Osteocyte (in vitro differentiated cells): ENCODE measurements around the gene UTP4. TPM values are rescaled to one million over a fixed set of nuclear protein-coding genes. Genes with fewer than 3 reads are reported as not detected.
"Not testable (repeated sequence)": the region's sequence is repeated elsewhere in the genome, so short reads cannot be mapped to it uniquely, and the experiment has no call there.

Experiments used
- DNase-seq: peaks from one replicate; pipeline ENCODE4 v3.0.0; 2021; ENCODE audit warnings: mixed read lengths; ENCODE audit not compliant: unreplicated experiment; ENCODE audit errors: extremely low spot score
- H3K27ac Mint-ChIP-seq: one replicate; pipeline ENCODE4 v1.8.0; 2021; ENCODE audit warnings: mild to moderate bottlenecking, mixed read lengths; ENCODE audit not compliant: unreplicated experiment
- H3K27me3 Mint-ChIP-seq: one replicate; pipeline ENCODE4 v1.8.0; 2021; ENCODE audit warnings: mixed read lengths; ENCODE audit not compliant: unreplicated experiment
- H3K36me3 Mint-ChIP-seq: one replicate; pipeline ENCODE4 v1.8.0; 2021; ENCODE audit warnings: mixed read lengths; ENCODE audit not compliant: unreplicated experiment
- H3K4me1 Mint-ChIP-seq: one replicate; pipeline ENCODE4 v1.8.0; 2021; ENCODE audit warnings: mixed read lengths; ENCODE audit not compliant: unreplicated experiment
- H3K4me3 Mint-ChIP-seq: one replicate; pipeline ENCODE4 v1.8.0; 2021; ENCODE audit warnings: mild to moderate bottlenecking, moderate library complexity, mixed read lengths; ENCODE audit not compliant: unreplicated experiment
- H3K9me3 Mint-ChIP-seq: one replicate; pipeline ENCODE4 v1.8.0; 2021; ENCODE audit warnings: mixed read lengths; ENCODE audit not compliant: unreplicated experiment
- total RNA-seq: library from RNA; stranded (reverse); gene quantifications from 2 replicates; pipeline ENCODE4 v1.2.1, GENCODE V29; 2021
- TF ChIP-seq, protein P1 (sequence below): fragments of 200-600 bp; sonication (generic); IDR thresholded peaks from 2 replicates; pipeline ENCODE4 v1.5.0; 2021; ENCODE audit warnings: antibody characterized with exemption, mild to moderate bottlenecking, moderate library complexity

UTP4 gene
- total RNA-seq, 1 donor from 2014 or later: 41.8 TPM

DNA sequence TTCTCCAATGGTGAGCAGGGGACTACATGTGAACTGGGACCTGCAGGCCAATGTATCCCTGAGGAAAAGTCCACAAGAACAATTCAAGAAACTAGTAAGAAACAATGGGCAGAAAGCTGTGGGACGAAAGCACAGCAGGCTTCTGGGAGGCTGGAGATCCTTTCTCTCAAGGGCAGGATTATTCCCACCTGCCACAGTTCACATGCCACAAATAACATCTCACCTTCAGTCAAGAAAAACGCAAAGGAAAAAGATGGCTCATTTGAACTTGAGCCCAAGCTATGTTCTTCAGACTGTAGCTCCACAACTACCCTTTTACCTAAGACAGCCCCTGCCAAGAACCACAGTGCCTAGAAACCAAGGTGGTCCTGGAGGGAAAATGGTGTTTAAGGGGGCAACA lies 14.0 kb upstream of the UTP4 start:
- Mint-ChIP-seq H3K4me3 (no peak overlapping the region), H3K9me3 (no peaks in the 10 kb centered on the region), H3K36me3 (peaks cover 31% of the 10 kb centered on the region), H3K27ac (no peak overlapping the region), H3K27me3 (no peaks in the 10 kb centered on the region), H3K4me1 (no peaks in the 10 kb centered on the region)
- TF ChIP-seq, protein P1, sequence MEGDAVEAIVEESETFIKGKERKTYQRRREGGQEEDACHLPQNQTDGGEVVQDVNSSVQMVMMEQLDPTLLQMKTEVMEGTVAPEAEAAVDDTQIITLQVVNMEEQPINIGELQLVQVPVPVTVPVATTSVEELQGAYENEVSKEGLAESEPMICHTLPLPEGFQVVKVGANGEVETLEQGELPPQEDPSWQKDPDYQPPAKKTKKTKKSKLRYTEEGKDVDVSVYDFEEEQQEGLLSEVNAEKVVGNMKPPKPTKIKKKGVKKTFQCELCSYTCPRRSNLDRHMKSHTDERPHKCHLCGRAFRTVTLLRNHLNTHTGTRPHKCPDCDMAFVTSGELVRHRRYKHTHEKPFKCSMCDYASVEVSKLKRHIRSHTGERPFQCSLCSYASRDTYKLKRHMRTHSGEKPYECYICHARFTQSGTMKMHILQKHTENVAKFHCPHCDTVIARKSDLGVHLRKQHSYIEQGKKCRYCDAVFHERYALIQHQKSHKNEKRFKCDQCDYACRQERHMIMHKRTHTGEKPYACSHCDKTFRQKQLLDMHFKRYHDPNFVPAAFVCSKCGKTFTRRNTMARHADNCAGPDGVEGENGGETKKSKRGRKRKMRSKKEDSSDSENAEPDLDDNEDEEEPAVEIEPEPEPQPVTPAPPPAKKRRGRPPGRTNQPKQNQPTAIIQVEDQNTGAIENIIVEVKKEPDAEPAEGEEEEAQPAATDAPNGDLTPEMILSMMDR: no peak
- no peak for DNase-seq

DNA sequence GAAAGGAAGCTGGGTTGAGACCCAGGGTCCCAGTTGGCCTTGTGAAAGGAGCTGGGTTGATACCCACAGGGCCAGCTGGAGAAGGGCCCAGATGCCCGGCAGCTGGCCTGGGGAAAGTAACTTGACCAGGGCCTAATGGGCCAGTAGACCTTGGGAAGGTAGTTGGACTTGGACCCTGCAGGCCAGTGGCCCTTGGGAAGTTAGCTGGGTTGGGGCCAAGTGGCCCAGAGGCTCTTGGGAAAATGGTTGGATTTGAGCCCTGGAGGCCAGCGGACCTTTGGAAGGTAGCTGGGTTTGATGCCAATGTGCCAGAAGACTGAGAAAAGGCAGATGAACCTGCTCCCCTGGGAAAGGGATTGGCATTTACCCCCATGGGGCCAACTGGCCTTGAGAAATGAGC lies 13.5 kb upstream of the UTP4 start:
- H3K9me3 Mint-ChIP-seq: no peaks in the 10 kb centered on the region

DNA sequence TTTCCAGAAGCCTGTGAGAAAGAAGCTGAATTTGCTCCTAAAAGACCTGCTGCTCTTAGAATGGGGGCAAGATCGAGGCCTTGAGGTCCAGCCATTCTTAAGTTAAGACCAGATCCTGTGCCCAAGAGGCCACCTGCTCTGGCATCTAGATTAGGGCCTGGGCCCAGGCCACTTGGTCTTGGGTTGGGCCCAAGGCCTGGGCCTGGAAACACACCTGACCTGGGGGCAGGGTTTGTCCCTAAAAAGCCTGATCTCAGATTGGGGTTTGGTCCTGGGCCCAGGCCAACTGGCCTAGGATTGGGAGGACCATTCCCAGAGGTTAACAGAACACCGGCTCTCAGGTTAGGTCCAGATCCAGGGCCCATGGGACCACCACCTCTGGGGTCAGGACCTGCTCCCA lies 12.9 kb upstream of the UTP4 start:
- H3K4me1 Mint-ChIP-seq: no peaks in the 10 kb centered on the region
- peaks cover 31% of the 10 kb centered on the region for H3K36me3 Mint-ChIP-seq

More for the DNA sequence above, 13.5 kb upstream of the UTP4 start:
- Mint-ChIP-seq H3K27me3 (no peaks in the 10 kb centered on the region), H3K27ac (no peak overlapping the region), H3K4me3 (no peak overlapping the region), H3K36me3 (peaks cover 31% of the 10 kb centered on the region), H3K4me1 (no peaks in the 10 kb centered on the region)
- no peak for DNase-seq
- TF ChIP-seq, protein P1: no peak

DNA sequence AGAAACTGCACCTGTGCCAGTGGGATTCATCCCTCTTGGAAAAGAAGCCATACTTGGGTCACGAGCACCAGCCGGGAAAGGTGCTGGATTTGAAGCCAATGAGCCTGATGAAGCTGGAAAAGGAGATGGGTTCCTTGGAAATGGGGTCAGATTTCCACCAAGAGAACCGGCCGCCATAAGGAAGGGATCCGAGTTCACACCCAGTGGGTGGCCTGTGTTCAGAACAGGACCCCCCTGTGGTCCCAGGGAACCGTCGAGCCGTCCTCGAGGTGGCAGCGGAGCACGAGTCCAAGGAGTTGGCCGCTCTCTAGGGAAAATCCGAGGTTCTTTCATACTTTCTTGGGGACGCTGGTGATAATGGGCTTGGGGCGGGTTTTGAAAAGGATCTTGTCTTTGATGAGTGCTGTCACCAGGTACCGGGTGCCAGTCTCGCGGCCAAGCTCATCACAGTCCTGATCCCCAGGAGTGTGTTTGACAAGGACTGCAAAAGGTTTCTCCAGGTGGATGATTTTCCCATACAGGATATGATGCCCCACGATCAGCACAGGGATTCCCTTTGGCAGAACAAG lies 12.3 kb upstream of the UTP4 start:
- Mint-ChIP-seq H3K27me3 (no peaks in the 10 kb centered on the region), H3K4me3 (no peak overlapping the region), H3K27ac (no peak overlapping the region), H3K36me3 (peaks cover 26% of the 10 kb centered on the region), H3K4me1 (no peaks in the 10 kb centered on the region), H3K9me3 (no peaks in the 10 kb centered on the region)
- DNase-seq: no peak
- TF ChIP-seq, protein P1: no peak

More for the DNA sequence above, 12.9 kb upstream of the UTP4 start:
- DNase-seq: no peak
- TF ChIP-seq, protein P1: no peak
- no peak overlapping the region for H3K4me3 Mint-ChIP-seq
- no peaks in the 10 kb centered on the region for H3K9me3 Mint-ChIP-seq
- no peaks in the 10 kb centered on the region for H3K27me3 Mint-ChIP-seq
- H3K27ac Mint-ChIP-seq: no peak overlapping the region

DNA sequence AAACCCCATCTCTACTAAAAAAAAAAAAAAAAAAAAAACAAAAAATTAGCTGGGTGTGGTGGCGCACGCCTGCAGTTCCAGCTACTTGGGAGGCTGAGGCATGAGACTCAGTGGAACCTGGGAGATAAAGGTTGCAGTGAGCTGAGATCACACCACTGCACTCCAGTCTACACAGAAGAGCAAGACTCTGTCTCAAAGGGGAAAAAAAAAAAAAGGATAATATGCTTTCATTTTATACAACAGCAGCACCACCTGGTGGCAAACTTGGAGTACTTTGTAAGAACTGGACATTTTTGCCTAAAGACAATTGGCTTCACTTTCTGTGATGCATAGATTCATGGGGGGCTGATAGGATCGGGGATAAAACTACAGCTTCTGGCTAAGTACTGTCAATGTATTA lies 8.5 kb upstream of the UTP4 start:
- Mint-ChIP-seq H3K36me3 (peaks cover 14% of the 10 kb centered on the region), H3K9me3 (no peaks in the 10 kb centered on the region), H3K27me3 (no peaks in the 10 kb centered on the region), H3K4me3 (no peak overlapping the region), H3K27ac (no peak overlapping the region), H3K4me1 (peaks cover 4% of the 10 kb centered on the region)
- DNase-seq: no peak
- TF ChIP-seq, protein P1: peak; percentile 76

DNA sequence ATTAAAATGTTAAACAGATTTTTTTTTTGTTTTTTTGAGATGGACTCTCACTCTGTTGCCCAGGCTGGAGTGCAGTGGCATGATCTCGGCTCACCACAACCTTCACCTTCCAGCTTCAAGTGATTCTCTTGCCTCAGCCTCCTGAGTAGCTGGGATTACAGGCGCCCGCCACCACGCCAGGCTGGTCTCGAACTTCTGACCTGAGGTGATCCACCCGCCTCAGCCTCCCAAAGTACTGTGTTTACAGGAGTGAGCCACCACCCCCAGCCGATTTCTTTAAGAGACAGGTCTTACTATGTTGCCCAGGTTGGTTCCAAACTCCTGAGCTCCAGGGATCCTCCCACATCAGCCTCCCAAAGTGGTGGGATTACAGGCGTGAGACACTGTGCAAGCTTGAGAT lies 8.0 kb upstream of the UTP4 start:
- H3K36me3 Mint-ChIP-seq: peaks cover 11% of the 10 kb centered on the region
- not testable (repeated sequence) for H3K4me3 Mint-ChIP-seq, DNase-seq, H3K27ac Mint-ChIP-seq, H3K27me3 Mint-ChIP-seq, H3K9me3 Mint-ChIP-seq, H3K4me1 Mint-ChIP-seq

DNA sequence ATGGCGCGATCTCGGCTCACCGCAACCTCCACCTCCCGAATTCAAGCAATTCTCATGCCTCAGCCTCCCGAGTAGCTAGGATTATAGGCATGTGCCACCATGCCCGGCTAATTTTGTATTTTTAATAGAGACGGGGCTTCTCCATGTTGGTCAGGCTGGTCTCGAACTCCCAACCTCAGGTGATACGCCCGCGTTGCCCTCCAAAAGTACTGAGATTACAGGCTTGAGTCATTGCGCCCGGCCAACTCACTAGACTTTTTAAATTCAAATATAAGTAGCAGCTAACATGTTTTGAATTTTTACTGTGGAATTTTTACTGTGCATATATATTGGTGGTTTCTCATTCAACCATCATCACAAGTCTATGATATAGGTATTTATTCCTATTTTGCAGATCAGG lies 7.5 kb upstream of the UTP4 start:
- not testable (repeated sequence) for H3K4me1 Mint-ChIP-seq, H3K9me3 Mint-ChIP-seq, H3K27ac Mint-ChIP-seq, H3K4me3 Mint-ChIP-seq, DNase-seq, H3K27me3 Mint-ChIP-seq
- H3K36me3 Mint-ChIP-seq: peaks cover 11% of the 10 kb centered on the region
